Measurements from ENCODE around the gene ANKS1A.
"Not testable (repeated sequence)": the region's sequence is repeated elsewhere in the genome, so short reads cannot be mapped to it uniquely, and the experiment has no call there.

Gene ANKS1A, protein sequence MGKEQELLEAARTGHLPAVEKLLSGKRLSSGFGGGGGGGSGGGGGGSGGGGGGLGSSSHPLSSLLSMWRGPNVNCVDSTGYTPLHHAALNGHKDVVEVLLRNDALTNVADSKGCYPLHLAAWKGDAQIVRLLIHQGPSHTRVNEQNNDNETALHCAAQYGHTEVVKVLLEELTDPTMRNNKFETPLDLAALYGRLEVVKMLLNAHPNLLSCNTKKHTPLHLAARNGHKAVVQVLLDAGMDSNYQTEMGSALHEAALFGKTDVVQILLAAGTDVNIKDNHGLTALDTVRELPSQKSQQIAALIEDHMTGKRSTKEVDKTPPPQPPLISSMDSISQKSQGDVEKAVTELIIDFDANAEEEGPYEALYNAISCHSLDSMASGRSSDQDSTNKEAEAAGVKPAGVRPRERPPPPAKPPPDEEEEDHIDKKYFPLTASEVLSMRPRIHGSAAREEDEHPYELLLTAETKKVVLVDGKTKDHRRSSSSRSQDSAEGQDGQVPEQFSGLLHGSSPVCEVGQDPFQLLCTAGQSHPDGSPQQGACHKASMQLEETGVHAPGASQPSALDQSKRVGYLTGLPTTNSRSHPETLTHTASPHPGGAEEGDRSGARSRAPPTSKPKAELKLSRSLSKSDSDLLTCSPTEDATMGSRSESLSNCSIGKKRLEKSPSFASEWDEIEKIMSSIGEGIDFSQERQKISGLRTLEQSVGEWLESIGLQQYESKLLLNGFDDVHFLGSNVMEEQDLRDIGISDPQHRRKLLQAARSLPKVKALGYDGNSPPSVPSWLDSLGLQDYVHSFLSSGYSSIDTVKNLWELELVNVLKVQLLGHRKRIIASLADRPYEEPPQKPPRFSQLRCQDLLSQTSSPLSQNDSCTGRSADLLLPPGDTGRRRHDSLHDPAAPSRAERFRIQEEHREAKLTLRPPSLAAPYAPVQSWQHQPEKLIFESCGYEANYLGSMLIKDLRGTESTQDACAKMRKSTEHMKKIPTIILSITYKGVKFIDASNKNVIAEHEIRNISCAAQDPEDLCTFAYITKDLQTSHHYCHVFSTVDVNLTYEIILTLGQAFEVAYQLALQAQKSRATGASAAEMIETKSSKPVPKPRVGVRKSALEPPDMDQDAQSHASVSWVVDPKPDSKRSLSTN

DNA sequence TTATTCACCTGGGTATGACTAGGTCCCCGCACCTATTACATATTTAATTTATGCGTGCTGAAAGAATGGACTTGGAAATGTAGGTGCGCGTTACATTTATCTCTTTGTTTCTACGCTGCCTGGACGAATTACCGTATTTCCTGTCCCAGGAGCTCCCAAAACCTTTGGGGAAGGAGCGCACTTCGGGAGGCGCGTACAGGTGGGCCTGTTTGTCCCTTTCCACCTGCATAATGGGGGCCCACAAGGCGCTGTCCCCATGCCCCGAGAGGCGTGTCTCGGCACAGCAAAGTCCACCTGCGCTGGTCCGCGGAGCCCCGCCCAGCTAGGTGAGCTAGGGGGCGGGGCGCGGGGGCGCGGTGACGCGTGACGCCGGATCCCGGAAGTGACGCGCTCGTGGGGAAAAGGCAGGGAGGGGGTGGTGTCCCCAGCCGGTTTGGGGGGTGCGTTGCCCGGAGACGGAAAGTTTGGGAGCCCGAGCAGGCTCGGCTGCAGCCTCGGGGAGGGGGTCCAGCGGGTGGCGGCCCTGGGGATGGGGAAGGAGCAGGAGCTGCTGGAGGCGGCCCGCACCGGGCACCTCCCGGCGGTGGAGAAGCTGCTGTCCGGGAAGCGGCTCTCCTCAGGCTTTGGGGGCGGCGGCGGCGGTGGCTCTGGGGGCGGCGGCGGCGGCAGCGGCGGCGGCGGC, at the start of gene ANKS1A:
Gene ANKS1A (plus strand): TSS at position 382 of the 682 bp plus-strand sequence. CDS start 148 bp downstream, at position 530.
- DNase-seq (ENCODE audit: low read depth, low spot score): peak; percentile 87

DNA sequence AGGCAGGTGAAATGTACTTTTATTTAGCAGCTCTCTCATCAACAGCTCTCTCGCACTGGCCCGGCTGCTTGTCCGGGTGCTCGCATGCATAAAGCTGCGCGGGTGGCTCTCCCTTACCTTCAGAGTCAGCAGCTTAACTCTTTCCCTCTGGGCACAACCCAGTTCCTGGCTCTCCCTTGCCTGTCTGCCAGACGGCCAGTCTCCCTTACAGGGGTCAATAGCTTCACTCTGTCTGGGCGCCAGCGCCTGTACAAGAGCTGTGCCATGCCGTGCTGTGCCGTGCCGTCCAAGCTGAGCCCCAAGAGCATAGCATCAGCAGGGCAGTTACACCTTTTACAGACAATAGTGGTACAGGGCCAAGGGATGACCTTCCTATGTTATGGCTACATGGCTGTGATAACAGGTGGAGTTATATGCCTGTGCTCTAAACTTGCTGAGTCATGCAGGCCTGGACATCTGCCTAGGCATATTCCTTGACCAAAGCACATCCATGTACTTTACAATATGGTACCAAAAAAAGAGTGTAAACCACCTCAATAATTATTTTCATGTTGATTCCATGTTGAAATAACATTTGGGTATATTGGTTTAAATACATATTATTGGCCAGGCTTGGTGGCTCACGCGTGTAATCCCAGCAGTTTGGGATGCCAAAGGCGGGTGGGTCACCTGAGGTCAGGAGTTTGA, 49.2 kb upstream of the ANKS1A start:
- DNase-seq (ENCODE audit: low read depth, low spot score): no peak

DNA sequence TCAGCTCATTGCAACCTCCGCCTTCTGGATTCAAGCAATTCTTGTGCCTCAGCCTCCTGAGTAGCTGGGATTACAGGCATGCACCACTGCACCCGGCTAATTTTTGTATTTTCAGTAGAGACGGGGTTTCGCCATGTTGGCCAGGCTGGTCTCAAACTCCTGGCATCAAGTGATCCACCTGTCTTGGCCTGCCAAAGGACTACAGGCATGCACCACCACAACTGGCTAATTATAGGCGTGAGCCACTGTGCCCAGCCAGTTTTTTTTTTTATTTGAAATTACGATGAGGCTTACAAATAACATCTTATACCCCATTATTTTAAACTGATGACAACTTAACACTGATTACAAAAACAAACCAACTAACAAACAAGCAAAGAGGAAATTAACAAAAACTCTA, 40.0 kb upstream of the ANKS1A start:
- DNase-seq (ENCODE audit: low read depth, low spot score): not testable (repeated sequence)

DNA sequence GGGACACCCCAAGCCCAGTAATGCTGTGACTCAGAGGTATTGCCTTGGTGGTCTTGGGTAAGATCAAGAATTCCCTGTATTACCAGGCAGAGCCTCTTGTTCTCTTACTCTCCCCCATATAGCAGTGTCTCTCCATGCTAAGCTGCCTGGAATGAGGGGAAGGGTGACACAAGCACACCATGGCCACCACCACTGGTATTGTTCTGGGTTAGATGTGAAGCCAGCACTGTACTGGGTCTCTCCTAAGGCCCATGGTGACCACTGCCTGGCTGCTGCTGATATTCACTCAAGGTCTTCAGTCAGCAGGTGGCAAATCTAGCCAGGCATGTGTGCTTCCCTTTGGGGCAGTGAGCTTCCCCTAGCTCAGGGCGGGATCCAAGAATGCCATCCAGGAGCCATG, 37.7 kb upstream of the ANKS1A start:
- DNase-seq (ENCODE audit: low read depth, low spot score): no peak

DNA sequence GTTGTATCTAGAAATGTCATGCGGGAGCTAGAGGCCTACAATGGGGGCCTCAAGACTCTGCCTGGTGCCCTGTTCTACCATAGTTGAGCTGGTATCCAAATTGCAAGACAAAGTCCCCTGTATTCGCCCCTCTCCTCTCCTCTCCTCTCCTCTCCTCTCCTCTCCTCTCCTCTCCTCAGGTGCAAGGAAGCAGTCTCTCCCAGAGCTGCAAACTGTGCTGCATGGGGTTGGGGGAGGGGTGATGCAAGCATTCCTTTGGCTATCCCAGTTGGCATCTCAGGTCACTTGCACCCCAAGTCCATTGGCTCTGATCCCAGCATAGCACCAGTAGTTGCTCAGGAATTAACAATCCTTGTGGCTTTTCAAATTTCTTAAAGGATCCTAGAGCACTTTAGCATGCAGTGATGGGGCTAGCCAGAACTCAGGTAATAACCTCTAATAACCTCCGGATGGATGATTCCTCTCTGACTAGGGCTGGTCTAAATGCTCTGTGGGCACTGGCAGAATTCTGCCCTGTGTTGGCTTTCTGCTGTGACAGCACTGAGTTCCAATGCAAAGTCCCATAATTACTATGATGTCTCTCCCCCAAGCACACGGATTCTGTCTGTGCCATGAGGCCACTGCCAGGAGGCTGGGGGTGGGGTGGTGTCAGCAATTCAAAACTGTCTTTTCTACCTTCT, 36.5 kb upstream of the ANKS1A start:
- no peak for DNase-seq (ENCODE audit: low read depth, low spot score)

DNA sequence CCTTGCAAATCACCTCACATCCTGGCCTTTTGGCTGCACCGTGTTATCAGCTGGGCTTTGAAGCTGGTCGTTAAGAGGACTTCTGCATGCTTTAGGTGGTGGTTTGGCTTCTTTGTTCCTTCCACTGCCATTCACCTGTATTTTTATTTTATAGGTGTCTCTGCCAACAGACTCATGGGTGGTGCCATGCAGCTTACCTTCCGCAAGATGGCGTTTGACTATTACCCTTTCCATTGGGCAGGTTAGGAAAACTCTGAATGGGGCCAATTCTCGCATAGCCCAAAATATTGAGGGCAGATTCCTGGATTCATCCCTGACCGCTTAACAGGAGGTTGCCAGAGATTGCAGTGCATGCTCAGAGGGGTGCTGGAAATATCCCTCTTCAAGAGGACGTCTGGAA, 33.6 kb upstream of the ANKS1A start:
- no peak for DNase-seq (ENCODE audit: low read depth, low spot score)

DNA sequence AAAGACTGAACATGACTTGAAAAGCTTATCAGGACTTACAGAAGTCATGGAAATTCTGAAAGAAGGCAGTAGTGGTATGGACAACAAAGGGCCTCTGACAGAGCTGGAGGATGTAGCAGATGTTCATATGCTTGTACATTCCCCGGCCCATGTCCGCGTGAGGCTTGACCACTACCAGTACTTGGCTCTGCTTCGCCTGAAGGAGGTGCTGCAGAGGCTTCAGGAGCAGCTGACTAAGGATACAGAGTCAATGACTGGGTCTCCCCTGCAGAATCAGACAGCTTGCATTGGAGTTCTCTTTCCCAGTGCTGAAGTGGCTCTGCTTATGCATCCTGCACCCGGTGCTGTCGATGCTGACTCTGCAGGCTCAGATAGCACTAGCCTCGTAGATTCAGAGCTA, 30.4 kb upstream of the ANKS1A start:
- DNase-seq (ENCODE audit: low read depth, low spot score): no peak

DNA sequence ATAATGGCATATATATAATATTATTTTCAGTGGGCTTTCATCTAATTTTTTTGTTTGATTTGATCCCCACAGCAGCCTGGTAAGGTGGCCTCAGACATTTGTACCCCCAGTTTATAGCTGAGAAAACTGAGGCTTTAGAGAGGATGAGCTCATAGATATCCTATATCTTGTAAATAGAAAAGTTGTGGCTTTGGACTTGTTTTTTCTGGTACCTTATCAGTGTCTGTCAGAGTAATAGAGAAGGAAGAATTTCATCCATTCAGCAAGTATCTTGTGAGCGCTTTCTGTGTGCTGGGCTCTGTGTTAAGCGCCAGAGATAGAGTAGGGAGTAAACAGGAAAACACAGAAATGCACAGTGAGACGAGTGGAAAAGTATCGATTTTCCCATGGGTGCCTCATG, 29.1 kb upstream of the ANKS1A start:
- DNase-seq (ENCODE audit: low read depth, low spot score): no peak

DNA sequence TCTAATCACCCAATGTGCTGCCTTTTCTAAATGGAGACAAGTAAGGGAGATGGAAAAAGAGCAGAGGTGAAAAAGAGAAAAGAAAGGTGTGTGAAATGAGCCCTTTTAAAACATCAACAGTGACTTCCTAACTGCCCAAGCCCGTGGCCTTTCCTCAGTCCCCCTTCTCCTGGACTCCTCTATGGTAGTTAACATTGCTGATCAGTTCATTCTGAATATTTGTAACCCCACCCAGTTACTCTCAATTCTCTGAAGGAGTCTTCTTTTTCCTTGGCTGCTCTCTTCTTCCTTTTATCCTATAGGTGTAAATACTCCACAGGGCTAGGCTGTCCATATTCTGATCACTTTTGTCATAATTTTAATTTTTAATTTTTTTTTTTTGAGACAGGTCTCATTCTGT, 28.3 kb upstream of the ANKS1A start:
- DNase-seq (ENCODE audit: low read depth, low spot score): no peak

DNA sequence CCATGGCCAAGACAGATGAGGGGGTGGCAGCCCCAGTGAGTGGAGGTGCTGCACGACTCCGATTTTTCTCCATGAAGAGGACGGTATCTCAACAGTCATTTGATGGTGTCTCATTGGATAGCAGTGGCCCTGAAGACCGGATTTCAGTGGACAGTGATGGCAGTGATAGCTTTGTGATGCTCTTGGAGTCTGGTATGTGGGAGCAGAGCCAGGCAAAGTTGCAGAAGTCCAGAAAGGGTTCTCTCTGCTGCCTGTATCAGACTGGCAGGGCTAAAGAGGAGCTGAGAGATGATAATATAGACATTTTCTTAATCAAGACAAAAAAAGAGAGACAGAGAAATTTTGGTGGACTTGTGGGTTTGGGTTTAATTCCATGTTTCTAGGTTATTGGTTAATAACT, 25.0 kb upstream of the ANKS1A start:
- DNase-seq (ENCODE audit: low read depth, low spot score): no peak

DNA sequence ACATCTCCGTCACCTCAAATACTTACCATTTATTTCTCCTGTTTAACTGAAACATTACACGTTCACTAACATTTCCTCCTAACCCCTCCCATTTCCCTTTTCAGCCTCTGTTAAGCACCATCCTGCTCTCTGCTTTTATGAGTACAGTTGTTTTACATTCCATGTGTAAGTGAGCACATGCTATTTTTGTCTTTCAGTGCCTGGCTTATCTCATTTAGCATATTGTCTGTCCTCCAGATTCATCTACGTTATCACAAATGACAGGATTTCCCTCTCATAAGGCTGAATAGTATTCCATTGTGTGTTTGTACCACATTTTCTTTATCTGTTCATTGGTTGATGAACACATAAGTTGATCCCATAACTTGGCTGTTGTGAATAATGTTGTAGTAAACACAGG, 23.9 kb upstream of the ANKS1A start:
- DNase-seq (ENCODE audit: low read depth, low spot score): no peak

DNA sequence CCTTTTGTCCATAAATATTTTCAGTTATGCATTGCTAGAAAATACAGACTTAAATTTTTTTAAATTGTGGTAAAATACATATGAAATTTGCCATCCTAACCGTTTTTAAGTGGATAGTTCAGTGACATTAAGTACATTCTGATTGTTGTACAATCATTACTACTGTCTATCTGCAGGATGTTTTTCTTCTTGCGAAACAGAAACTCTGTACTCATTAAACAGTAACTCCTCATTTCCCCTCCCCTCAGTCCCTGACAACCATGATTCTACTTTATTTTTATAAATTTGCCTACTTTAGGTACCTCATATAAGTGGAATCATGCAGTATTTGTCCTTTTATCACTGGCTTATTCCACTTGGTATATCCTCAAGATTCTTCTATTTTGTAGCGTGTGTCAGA, 22.5 kb upstream of the ANKS1A start:
- DNase-seq (ENCODE audit: low read depth, low spot score): no peak

DNA sequence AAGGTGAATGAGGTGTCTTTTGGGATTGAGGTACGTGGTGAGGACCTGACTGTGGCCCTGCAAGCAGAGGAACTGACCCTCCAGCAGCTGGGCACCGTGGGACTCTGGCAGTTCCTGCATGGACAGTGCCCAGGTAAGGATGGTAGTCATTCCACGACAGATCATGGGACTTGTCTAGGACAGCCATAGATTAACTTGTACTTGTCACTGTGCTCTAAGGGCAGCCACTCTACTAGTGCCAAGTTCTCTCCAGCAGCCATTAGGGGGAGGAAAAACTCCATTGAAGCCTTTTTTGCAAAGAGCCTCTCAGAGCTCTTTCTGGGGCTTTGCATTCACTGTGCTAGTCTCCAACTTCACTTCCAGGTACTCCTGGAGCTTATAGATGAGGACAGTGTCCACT, 21.6 kb upstream of the ANKS1A start:
- DNase-seq (ENCODE audit: low read depth, low spot score): no peak

DNA sequence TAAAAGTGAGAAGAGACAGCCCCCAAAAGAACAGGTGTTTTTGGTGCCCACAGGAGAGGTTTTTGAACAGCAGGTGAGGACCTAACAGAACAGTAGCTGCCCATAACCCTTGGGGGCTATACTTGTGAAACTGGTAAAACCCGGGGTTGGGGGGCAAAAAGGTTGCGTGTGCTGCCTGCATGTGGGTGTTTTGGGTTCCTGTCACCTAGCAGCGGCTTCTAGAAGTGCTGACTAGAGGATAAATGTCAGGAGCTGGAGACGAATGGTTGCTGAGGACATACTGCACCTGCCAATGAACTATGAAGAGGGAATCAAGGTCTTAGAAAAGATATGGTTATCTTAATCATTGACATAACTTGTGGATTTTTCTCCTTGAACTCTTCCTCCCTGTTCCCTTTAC, 17.2 kb upstream of the ANKS1A start:
- DNase-seq (ENCODE audit: low read depth, low spot score): no peak

DNA sequence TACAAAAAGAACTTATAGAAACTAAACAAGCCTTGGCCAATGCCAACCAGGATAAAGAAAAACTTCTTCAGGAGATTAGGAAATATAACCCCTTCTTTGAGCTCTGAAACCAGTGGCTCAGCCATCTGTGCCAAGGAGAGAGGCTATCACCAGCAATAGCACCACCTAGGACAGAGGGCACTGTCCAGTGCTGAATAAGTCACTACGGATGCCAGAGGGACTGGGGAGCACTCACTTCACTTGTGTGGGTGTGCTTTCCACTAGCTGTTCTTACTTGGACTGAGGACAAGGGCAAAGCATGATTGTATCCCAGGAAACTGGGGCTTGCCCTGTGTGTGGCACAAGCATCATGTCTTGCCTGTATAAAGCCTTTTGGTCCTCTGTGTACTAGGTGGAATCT, 16.7 kb upstream of the ANKS1A start:
- DNase-seq (ENCODE audit: low read depth, low spot score): no peak

DNA sequence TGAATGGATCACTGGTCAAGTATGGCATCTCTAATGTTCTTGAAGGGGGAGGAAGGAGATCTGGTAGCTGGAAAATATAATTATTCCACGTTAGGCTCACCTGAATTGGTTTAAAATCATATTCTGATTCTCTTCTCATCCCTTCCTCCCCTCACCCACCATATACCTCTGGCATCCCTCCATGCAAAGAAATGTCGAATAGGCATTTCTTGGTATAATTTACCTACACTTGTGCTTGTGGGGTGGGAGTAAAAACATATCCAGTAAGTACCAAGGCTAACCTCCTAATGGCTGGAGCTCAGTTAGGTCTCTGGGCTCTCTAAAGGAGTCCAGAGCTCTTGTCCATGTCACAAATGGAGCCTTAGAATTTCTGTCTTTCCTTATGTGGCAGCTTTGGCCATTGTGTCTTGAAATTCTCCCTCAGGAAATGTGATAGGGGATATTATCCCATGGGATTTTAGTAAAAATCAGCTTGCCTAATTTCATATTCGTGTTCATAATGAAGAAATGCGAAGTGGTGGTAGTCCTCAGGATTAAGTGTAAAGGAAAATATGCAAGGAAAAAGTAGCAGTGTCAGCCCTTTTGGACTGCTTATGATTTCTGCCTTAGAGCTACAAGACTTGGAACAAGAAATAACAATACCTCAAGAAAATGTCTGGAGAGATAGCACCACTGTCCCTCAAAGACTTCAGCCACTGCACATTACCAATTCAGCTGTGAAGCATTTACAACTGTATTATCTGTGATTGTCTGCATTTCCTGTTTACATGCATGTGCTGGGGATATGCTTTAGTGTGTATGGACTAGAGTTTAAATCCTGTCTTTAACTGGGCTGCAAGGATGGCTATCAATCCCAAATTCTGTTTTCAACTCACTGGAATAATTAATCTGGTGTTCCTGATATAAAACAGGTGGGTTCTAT, 13.5 kb upstream of the ANKS1A start:
- no peak for DNase-seq (ENCODE audit: low read depth, low spot score)

DNA sequence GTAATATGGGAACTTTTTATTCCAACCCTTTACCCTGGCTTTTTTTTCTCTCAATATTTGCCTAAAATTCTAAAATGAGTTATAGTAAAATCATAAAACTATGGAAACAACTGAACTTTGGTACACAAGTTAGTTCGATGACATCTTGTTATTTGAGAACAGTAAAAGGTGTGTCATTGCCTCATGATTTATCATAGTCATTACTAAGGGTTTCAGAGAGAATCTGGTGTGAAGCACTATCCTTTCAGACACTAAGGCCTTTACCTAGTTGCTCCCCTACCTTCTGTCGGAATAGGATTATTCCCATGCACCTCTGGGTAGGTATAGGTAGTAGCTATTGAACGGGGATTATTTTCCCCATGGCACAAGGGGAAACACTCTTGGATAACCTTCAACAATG, 12.6 kb upstream of the ANKS1A start:
- no peak for DNase-seq (ENCODE audit: low read depth, low spot score)

DNA sequence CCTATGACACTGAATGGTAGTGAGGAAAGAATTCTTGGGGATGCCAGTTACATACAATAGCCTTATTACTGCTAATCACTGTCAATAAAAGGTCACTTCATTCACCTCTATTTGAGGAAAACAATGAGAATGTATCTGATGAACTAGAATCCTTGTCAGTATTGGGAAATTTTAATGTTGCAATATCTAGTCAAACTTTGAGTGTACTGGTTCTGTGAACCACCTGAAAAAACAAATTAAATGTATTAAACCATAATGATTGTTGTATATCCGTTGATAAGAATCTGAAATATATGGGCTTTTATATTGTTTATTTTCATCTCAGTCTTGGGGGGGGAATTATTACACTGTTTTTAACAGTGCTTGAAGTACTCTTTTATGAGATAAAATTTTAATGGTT, 11.8 kb upstream of the ANKS1A start:
- DNase-seq (ENCODE audit: low read depth, low spot score): no peak

DNA sequence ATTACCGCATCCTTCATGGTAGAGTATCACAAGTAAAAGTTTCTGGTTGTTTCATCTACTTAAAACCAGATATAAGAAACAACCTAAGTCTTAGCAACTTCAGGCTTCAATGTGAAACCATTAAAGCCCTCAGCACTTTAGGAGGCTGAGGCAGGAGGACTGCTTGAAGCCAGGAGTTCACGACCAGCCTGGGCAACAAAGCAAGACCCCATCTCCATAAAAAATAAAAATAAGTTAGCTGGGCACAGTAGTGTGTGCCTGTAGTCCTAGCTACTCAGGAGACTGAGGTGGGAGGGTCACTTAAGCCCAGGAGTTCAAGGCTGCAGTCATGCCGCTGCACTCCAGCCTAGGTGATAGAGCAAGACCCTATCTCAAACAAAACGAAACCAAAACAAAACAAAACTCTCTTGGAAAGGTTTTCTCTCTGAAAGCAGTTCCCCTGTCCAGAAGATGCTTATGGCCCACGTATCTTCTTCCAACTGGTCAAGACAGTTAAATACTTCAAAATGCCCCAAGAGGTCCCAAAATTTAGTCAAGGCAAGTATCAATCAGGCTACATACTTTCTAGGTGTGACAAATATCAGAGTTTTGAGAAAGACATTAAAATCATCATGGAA, 11.1 kb upstream of the ANKS1A start:
- DNase-seq (ENCODE audit: low read depth, low spot score): no peak

Data from activated CD4-positive, CD25-positive, alpha-beta regulatory T cell treated with anti-CD3 and anti-CD28 coated beads, Interleukin-2, amount 50 U/mL, for 16 hours (primary cell).